ENCODE measurements around the gene TMEM120B.

TMEM120B gene

GRCh38 chr12:121830134-121830533 lies 117.6 kb downstream of the TMEM120B start:
- DNase-seq (ENCODE audit: insufficient read length, low spot score) (no peak), FAIRE-seq (no peak)
- no peak for TF ChIP-seq CTCF (IDR thresholded peaks at IDR 0.05; ENCODE audit: insufficient read depth, missing control alignments)

GRCh38 chr12:121830588-121831265 lies 118.2 kb downstream of the TMEM120B start:
- DNase-seq (ENCODE audit: insufficient read length, low spot score), result no peak

More at GRCh38 chr12:121830588-121831265, 118.2 kb downstream of the TMEM120B start:
- FAIRE-seq, result no peak
- TF ChIP-seq CTCF (IDR thresholded peaks at IDR 0.05; ENCODE audit: insufficient read depth, missing control alignments), result no peak
